Activated gamma-delta T cell (primary cell): ENCODE results near the gene NFKBIZ.

Source experiments
- DNase-seq: peaks from one replicate; lab custom pipeline; 2025; lab: John Stamatoyannopoulos, UW
- total RNA-seq, 2 donors: gene quantifications; one replicate each; lab custom pipeline; 2026; lab: John Stamatoyannopoulos, UW

The NFKBIZ gene, protein sequence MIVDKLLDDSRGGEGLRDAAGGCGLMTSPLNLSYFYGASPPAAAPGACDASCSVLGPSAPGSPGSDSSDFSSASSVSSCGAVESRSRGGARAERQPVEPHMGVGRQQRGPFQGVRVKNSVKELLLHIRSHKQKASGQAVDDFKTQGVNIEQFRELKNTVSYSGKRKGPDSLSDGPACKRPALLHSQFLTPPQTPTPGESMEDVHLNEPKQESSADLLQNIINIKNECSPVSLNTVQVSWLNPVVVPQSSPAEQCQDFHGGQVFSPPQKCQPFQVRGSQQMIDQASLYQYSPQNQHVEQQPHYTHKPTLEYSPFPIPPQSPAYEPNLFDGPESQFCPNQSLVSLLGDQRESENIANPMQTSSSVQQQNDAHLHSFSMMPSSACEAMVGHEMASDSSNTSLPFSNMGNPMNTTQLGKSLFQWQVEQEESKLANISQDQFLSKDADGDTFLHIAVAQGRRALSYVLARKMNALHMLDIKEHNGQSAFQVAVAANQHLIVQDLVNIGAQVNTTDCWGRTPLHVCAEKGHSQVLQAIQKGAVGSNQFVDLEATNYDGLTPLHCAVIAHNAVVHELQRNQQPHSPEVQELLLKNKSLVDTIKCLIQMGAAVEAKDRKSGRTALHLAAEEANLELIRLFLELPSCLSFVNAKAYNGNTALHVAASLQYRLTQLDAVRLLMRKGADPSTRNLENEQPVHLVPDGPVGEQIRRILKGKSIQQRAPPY
- total RNA-seq: 101 to 118 reads per million in 2 donors

DNA sequence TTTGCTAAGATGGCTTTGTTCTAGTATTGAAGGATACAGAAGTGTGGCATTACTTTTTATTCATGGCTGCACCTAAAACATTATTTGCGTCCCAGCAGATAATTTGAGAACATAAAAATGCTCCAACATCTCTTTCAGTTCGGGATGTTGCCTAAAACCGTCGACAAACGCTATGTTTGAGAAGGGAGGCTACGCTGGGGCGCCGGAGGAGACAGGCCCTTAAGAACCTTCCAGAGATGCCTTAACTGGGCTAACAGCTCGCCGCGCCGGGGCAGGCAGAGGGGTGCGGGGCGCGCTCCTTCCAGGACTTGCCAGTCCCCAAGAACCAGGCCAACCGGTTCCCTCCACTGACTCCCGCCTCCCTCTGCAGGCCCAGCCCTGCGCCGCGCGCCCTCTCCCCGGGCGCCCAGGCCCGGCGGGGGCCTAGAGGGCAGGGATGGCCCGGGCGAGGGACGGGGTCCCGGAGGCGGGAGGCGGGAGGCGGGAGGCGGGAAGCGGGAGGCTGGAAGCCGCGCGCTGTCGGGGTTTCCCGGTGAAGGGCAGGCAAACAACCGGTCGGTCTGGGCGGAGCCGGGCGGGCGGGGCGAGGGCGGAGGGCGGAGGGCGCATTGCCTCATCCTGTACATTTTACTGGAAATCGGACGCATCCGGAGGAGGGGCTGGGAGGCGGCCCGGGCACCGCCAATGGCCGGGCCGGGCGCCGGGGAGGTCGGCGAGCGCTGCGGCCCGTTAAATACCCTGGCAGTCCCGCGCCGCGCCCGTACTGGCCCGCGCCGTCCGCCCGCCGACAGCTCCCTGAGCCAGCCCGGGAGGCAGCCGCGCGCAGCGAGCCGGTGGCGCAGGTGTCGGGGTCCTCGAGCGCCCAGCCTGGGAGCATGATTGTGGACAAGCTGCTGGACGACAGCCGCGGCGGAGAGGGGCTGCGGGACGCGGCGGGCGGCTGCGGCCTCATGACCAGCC, at the start of gene NFKBIZ:
NFKBIZ (plus strand) TSS at position 761 of the 960 bp plus-strand sequence; CDS start at position 876, 115 bp downstream.
- peak; percentile 93 for DNase-seq

DNA sequence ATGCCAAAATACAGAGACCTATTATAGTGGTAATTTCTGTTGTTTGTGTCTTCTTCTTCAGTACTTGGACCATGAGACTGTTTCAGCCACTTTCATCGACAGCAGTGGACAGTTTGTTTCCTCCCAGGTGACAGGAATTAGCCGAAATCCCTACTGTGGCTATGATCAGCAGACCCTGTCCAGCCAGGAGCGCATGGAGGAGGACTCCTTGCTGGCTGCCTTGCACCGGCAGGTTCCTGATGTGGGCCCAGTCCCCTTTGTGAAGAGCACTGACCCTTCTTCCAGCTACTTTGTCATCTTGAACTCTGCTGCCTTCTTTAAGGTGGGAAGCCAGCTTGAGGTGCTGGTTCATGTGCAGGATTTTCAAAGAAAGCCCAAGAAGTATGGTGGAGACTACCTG, 48.1 kb upstream of the NFKBIZ start:
- no peak for DNase-seq

DNA sequence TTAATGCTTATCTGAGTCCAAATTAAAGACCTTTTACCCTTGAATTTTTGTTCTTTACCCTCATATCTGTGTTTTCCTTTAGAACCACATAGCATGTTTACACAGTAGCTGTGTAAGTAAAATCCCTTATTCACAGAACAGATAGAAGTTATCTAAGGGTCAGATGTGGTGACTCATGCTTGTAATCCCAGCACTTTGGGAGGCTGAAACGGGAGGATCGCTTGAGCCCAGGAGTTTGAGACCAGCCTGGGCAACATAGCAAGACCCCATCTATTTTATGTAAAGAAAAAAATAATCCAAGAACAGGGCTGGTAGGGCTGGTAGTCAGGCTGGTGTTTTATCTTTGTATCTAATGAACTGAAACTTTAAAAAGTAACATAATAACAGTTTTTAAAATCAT, 47.1 kb upstream of the NFKBIZ start:
- no peak for DNase-seq

DNA sequence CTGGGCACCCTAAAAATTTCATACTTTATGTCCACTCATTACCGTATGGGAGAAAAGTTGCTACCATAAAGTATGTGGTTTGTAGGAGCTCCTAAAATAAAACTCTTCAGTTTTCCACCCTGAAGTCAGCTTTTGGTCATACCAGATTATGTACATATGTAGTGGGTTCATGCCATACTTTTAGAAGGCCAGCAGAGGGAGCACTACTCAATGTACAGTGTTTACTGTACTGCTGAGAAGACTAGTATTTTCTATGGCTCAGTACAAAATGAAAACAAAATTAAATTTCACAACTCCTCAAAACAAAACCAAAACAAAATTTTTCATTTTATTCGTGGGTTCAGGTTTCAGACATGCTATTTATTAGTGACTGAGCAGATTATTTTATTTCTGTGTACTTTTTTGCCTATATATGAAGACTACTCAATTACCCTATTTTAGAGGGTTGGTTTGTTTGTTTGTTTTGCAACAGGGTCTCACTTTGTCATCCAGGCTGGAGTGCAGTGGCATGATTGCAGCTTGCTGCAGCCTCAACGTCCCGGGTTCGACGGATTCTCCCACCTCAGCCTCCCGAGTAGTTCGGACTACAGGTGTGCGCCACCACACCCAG, 46.0 kb upstream of the NFKBIZ start:
- DNase-seq: no peak

DNA sequence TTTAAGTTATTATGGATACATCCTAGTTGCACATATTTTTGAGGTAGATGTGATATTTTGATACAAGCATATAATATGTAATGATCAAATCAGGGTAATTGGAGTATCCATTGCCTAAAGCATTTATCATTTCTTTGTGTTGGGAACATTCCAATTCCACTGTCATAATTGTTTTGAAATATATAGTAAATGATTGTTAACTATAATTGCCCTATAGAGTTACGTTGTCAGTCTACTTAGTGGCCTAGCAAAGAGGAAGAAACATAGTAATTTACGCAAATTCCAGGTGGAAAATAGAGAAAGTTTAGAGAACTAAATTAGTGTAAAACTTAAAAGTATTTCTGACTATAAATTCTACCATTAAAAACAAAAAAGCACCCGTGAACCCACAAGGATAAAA, 45.4 kb upstream of the NFKBIZ start:
- DNase-seq: no peak

DNA sequence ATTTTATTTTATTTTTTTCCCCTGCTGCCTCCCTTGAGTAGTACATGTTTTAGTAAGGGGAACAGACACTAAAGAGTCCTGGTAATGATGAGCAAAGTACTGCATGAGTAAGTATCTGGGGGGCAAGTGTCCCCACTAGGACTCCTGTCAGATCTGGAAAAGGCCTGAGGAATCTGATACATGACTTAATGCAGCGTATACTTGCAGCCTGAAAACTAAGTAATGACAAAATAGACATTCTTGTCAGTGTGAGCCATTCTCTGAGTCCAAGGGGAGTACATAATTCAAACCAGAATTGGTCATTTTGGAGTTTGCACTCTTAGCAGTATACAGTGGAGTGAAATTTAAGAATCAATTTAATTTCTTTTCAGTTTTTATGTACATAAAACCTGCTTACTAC, 42.8 kb upstream of the NFKBIZ start:
- no peak for DNase-seq

DNA sequence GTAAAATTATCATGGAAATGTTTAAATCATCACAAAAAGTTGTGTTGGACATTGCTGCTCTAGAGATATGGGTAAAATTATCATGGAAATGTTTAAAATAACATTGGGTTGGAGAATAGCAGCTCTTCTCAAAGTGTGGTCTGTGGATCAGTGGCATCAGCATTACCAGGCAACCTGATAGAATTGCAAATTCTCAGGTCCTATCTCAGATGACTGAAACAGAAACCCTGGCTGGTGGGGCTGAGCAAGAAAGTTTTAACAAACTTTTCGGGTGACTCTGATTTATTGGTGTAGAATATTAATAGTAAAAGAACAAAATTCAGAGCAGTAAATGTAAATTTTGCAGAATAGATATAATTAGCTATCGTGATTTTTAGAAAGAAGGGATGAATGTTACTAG, 41.4 kb upstream of the NFKBIZ start:
- DNase-seq: no peak

DNA sequence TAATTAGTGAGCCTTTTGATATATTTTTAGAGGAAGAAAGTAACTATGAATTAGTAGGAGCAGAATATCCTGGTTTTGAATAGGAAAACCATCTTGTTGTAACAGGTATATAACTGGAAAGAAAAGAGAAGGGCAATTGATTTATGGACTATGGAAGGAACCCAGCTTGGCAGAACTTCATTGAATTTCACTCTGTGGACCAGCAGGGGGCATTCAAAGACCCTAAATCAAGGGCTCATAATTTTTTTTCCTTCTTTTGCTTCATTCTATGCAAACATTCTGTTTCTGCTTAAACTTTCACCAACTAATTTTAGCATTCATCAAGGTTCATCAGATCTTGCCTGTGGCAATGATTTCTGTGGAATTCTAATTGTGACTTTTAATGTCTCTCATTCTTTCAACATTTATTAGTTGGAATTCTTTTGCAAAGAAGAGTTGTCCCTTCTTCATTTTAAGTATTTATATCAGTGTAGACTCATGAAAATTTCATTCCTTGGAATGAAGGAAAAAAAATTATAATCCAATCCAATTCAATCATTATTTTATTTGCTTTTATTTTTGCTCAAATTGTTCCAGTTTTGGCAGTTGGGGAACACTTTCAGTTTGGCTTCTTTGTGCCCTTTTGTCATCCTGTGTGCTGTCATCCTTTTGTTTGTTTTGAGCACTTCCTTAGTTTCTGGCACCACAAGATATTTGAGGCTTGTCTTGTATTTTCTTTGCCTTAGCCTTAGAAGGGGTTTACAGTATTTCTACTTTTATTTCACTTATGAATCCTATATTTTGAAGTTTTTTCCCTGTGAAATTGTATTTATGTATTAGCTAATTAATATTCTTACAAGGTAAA, 39.9 kb upstream of the NFKBIZ start:
- DNase-seq: no peak

DNA sequence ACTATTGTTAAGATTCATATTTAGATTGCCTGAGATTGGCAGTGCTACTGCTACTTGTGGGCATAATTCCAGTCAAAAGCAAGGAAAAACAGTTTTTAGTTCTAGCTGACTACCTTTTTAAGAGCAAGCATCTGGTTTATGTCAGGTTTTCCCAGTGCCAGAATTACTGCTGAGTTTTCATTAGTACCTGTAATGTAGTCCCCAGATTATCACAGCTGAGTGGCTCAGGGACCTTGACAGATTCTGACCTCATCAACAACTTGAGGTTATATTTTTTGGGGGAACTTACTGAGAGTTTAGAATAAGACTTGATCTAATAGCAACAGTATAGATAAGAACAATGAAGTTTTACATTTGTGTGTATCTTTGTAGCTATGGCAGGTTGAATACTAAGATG, 39.3 kb upstream of the NFKBIZ start:
- no peak for DNase-seq

DNA sequence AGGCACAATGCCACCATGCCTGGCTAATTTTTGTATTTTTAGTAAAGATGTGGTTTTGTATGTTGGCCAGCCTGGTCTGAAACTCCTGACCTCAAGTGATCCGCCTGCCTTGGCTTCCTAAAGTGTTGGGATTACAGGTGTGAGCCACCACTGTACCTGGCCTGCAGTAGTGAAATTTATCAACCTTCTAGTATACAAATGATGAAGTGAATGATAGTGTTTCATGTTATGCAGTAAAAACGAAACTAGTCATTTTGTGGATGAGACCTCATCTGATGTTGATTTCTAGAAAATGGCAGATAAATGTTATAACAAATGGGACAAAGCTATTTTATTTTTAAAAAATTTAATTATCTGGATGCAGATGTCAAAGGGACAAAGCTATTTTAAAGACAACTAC, 37.4 kb upstream of the NFKBIZ start:
- no peak for DNase-seq

DNA sequence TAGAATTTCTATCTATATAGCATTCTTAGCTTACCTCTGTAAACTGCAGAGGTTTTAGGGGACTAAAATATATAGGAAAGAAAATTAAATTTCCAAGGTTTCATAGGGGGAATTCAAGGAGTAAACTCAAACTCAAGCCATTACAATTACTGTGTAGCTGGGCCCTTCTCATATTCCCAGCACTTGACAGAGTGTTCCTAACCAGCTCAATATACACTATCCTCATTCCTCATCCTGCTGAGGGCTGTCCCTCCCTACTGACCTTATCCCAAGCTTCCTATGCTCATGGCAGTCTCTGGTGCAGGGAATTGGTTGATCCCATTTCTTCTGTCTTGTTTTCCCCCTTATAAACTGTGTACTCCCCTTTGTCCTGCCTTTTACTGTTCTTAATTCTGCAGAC, 36.4 kb upstream of the NFKBIZ start:
- DNase-seq: no peak

DNA sequence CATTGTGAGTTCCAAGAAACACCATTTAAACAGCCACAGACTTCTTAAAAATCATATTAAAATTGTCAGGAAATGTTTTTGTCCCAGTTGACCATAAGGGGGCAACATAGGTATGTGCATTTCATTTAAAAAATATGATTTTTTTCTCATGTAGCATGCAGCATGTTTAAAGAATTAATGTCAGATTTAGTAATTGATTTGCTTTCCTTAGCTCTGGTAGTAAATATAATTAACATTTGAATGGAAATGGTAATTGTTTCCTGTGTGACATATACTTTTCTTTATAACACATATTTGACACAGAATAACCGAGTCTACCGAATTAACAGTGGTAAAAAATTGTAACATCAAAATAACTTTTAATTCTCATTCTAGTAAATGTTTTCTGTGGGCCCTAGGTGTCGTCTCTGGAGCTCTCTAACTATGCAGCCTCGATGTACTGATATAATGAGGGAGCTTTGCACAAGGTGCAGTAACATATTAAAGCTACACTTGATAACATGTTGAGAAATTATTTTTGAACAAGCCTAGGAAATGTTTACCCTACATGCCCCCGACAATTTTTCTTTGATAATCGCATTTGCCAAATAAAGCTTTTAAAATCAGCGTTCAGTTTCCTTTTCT, 35.4 kb upstream of the NFKBIZ start:
- DNase-seq: no peak

DNA sequence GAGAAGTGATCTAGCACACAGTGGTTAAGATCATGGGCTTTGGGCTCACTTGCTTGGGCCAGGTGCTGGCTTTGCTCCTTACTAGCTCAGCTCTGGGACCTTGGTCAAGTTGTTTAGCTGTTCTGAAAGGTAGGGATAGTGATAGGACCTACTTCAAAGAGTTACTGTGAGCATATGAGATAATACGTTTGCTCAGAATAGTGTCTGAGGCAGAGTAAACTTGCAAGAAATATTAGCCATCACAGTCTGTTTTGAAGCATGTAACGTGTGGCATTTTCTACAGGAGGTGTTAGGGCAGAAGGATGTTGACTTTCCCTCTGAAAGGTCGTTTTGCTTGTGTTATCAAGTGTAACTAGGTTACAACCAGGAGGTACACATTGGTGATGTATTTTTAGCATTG, 34.5 kb upstream of the NFKBIZ start:
- DNase-seq: no peak

DNA sequence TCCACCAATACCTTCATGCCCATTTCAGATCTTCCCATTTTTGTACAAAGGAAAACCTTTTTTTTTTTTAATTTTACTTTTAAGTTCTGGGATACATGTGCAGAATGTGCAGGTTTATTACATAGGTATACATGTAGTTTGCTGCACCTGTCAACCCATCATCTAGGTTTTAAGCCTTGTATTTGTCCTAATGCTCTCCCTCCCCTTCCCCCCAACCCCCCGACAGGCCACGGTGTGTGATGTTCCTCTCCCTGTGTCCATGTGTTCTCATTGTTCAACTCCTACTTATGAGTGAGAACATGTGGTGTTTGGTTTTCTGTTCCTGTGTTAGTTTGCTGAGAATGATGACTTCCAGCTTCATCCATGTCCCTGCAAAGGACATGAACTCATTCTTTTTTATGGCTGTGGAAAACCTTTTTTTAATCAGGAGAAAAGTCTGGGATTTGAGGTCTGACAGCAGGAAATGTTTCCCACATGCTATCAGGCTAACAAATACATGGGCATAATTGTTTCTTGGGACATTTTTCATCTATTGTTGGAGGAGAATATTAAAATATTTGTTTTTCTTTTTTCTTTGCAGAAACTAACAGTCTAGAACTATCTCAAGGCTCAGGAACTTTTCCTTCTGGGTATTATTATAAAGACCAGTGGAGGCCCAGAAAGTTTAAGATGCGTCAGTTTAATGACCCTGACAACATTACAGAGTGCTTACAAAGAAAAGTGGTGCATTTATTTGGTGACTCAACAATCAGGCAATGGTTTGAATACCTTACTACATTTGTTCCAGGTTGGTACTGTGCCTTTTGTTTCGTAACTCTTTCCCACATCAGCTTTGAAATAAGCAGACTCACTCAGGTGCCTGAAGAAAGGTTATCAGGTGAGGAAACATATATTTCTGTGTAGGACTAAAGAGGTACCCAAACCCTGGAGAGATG, 32.8 kb upstream of the NFKBIZ start:
- DNase-seq: no peak

DNA sequence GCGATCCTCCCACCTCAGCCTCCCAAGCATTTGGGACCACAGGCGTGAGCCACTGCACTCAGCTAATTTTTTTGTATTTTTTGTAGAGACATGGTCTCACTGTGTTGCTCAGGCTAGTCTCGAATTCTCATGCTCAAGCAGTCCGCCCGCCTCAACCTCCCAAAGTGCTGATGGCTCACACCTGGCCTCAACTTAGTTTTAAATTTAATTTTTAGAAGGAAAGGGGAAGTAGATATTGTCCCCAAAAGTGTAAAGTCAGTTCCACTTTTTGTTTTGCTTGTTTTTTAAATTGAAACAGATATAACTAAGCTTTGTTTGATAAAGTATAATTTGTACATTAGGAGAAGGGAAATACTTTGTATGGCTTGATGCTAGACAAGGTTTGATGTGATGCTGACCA, 31.3 kb upstream of the NFKBIZ start:
- DNase-seq: no peak

DNA sequence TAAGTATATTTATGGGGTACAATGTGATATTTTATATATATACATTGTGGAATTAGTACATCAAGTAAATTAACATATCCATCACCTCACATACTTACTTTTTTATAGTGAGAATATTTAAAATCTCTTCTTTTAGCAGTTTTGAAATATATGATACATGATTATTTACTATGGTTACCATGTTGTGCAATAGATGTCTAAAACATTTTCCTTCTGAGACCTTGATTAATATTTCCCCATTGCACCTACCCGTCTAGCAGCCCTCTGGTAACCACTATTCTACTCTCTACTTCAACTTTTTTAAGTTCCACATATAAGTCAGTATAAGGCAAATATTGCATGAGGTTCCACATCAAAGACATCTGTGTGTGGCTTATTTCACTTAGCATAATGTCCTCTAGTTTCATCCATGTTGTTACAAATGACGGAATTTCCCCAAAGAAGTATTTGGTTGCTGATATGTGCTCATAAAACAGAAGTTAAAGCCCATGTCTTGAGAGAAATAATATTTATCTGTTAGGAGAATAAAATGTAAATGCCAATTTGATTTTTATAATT, 29.6 kb upstream of the NFKBIZ start:
- DNase-seq: no peak

DNA sequence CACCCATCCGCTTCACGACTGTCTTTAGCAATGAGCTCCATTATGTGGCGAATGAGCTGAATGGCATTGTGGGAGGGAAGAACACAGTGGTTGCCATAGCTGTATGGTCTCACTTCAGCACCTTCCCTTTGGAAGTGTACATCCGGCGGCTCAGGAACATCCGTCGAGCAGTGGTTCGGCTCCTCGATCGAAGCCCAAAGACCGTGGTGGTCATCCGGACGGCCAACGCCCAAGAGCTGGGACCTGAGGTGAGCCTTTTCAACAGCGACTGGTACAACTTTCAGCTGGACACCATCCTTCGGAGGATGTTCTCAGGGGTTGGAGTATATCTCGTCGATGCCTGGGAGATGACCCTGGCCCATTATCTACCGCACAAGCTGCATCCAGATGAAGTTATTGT, 27.8 kb upstream of the NFKBIZ start:
- DNase-seq: no peak

DNA sequence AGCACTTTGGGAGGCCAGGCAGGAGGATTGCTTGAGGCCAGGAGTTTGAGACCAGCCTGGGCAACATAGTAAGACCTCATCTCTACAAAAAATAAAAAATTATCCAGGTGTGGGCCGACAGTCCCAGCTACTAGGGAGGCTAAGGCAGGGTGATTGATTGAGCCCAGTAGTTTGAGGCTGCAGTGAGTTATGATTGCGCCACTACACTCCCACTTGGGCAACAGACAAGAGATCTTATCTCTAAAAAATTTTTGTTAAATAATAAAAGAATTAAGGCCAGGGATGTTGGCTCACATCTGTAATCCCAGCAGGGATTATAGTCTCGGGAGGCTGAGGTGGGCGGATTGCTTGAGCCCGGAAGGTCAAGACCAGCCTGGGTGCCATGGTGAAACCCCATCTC, 25.8 kb upstream of the NFKBIZ start:
- no peak for DNase-seq

DNA sequence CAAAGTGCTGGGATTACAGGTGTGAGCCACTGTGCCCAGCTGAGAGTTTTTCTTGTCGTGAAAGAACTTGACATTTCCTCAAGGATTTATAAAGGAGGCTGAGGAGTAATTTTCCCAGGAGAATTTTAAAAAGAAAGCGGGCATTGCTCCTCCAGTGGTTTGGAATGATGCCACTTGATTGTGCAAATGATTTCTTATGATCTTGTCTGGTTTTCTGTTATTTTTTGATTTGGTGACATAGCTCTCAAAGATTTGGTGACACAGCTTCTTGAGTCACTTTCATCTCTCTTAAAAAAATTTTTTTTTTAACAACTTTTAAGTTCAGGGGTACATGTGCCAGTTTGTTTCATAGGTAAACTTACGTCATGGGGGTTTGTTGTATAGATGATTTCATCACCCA, 24.6 kb upstream of the NFKBIZ start:
- DNase-seq: no peak
